Natural killer cell (primary cell): ENCODE data around the gene ACER3. TPM values are rescaled to one million over a fixed set of nuclear protein-coding genes. Genes with fewer than 3 reads are reported as not detected.
"Not testable (repeated sequence)": the region's sequence is repeated elsewhere in the genome, so short reads cannot be mapped to it uniquely, and the experiment has no call there.

ENCODE experiments used
- ATAC-seq, 3 donors: fragments of 150-1000 bp in 2 of 3; fragments of 200-7000 bp in 1 of 3; cut with Tn5 transposase; 1 replicate in 1 of 3; 2 replicates in 2 of 3; pipeline ENCODE4 v1.10.0; 2021; ENCODE audit warnings: mild to moderate bottlenecking in 2 of 3, moderate library complexity in 2 of 3
- DNase-seq, 2 donors: peaks; one replicate each; pipeline versions ENCODE4 v3.0.0 to v3.0.0-alpha.2; 2013 to 2021; ENCODE audit warnings: mixed read lengths in 1 of 2
- H3K27ac ChIP-seq: one replicate; pipeline ENCODE4 v1.5.1; 2013; ENCODE audit warnings: mild to moderate bottlenecking, low read length
- H3K27me3 ChIP-seq: one replicate; pipeline ENCODE4 v1.6.1; 2013; ENCODE audit warnings: low read length; ENCODE audit not compliant: control insufficient read depth, insufficient read depth
- H3K36me3 ChIP-seq: one replicate; pipeline ENCODE4 v1.6.1; 2013; ENCODE audit warnings: low read length; ENCODE audit not compliant: control insufficient read depth, insufficient read depth
- H3K4me1 ChIP-seq: one replicate; pipeline ENCODE4 v1.6.1; 2013; ENCODE audit warnings: low read length; ENCODE audit not compliant: control insufficient read depth, insufficient read depth
- H3K4me3 ChIP-seq: one replicate; pipeline ENCODE4 v1.5.1; 2013; ENCODE audit warnings: low read length
- H3K9me3 ChIP-seq: one replicate; pipeline ENCODE4 v1.6.1; 2013; ENCODE audit warnings: low read length; ENCODE audit not compliant: control insufficient read depth, insufficient read depth
- H3K27ac Mint-ChIP-seq, 2 donors: one replicate each; pipeline ENCODE4 v1.8.0; 2022; ENCODE audit warnings: mild to moderate bottlenecking in 2 of 2, mixed read lengths in 2 of 2, moderate library complexity in 1 of 2
- H3K27me3 Mint-ChIP-seq, 2 donors: one replicate each; pipeline ENCODE4 v1.8.0; 2022; ENCODE audit warnings: low read depth in 2 of 2, mixed read lengths in 2 of 2
- H3K36me3 Mint-ChIP-seq: one replicate; pipeline ENCODE4 v1.8.0; 2022; ENCODE audit warnings: mixed read lengths
- H3K4me1 Mint-ChIP-seq, 2 donors: one replicate each; pipeline ENCODE4 v1.8.0; 2022; ENCODE audit warnings: mixed read lengths in 2 of 2
- H3K4me3 Mint-ChIP-seq: one replicate; pipeline ENCODE4 v1.8.0; 2022; ENCODE audit warnings: mild to moderate bottlenecking, moderate library complexity, mixed read lengths
- H3K9me3 Mint-ChIP-seq, 2 donors: one replicate each; pipeline ENCODE4 v1.8.0; 2022; ENCODE audit warnings: mixed read lengths in 2 of 2
- CTCF ChIP-seq: fragments of 200-600 bp; IDR thresholded peaks from one replicate; pipeline ENCODE4 v1.8.0; 2022; ENCODE audit warnings: antibody characterized with exemption
- WGBS: methylation state at CpG from one replicate; pipeline ENCODE4 v1.1.7; 2013; ENCODE audit warnings: missing lambda C conversion rate; ENCODE audit not compliant: insufficient coverage; 5-methylcytosine and 5-hydroxymethylcytosine counted together
- intact Hi-C: fragments of 100-400 bp; cut with micrococcal nuclease; formaldehyde crosslinking; loops from one replicate; pipeline ENCODE4 v1.14.2; 2022
- total RNA-seq, 4 donors: library from RNA; stranded (reverse); fragments of 120-200 nt in 1 of 4; gene quantifications; one replicate each; pipeline versions ENCODE4 v1.2.3 to v1.2.4, GENCODE V29; 2013 to 2022

Gene ACER3
- total RNA-seq, 3 donors from 2014 or later (not counting 1 experiment from before 2014, with no cell fraction given), result 12.1 to 14.8 (median 13.6) TPM

- DNase-seq (no peak), ATAC-seq (no peak)
- Mint-ChIP-seq H3K4me3 (no peak overlapping the region), H3K27ac (no peak overlapping the region), H3K27me3 (peaks cover 6 to 12% of the 10 kb centered on the region in 2 donors), H3K4me1 (peaks cover 0 to 5% of the 10 kb centered on the region in 2 donors), H3K9me3 (no peaks in the 10 kb centered on the region), H3K36me3 (no peaks in the 10 kb centered on the region)
- TF ChIP-seq CTCF, result no peak
- intact Hi-C loops, result no loop called here
- H3K27me3 ChIP-seq, result no peaks in the 10 kb centered on the region
- no peak overlapping the region for H3K27ac ChIP-seq
- H3K9me3 ChIP-seq, result no peaks in the 10 kb centered on the region
- H3K36me3 ChIP-seq, result no peaks in the 10 kb centered on the region
- no peak overlapping the region for H3K4me3 ChIP-seq
- WGBS, result 77% methylated on average over 9 of the region's 9 CpGs
- peaks cover 6% of the 10 kb centered on the region for H3K4me1 ChIP-seq
Observed at GRCh38 chr11:76824083-76824939, 36.4 kb upstream of the ACER3 start.

GRCh38 chr11:76824980-76825725, 35.6 kb upstream of the ACER3 start:
- no peak for ATAC-seq
- no peak for TF ChIP-seq CTCF
- intact Hi-C loops, result no loop called here
- H3K36me3 Mint-ChIP-seq, result no peaks in the 10 kb centered on the region
- H3K36me3 ChIP-seq, result no peaks in the 10 kb centered on the region
- 79% methylated on average over 4 of the region's 5 CpGs for WGBS
- peaks cover 6% of the 10 kb centered on the region for H3K4me1 ChIP-seq
- H3K27me3 Mint-ChIP-seq, result peaks cover 8% of the 10 kb centered on the region in 2 donors
- DNase-seq, result no peak
- H3K9me3 ChIP-seq, result no peaks in the 10 kb centered on the region
- no peak overlapping the region for H3K27ac ChIP-seq
- H3K4me3 Mint-ChIP-seq, result no peak overlapping the region
- H3K27me3 ChIP-seq, result no peaks in the 10 kb centered on the region
- no peak overlapping the region for H3K27ac Mint-ChIP-seq
- no peak overlapping the region for H3K4me3 ChIP-seq
- peaks cover 0 to 5% of the 10 kb centered on the region in 2 donors for H3K4me1 Mint-ChIP-seq
- no peaks in the 10 kb centered on the region for H3K9me3 Mint-ChIP-seq

GRCh38 chr11:76825726-76826396, 34.9 kb upstream of the ACER3 start:
- Mint-ChIP-seq H3K4me1 (peaks cover 0 to 5% of the 10 kb centered on the region in 2 donors), H3K27ac (no peak overlapping the region), H3K9me3 (no peaks in the 10 kb centered on the region), H3K36me3 (no peaks in the 10 kb centered on the region), H3K27me3 (peaks cover 8% of the 10 kb centered on the region in 2 donors), H3K4me3 (no peak overlapping the region)
- Histone ChIP-seq H3K27ac (no peak overlapping the region), H3K4me3 (no peak overlapping the region), H3K27me3 (no peaks in the 10 kb centered on the region), H3K36me3 (no peaks in the 10 kb centered on the region), H3K4me1 (peaks cover 6% of the 10 kb centered on the region), H3K9me3 (no peaks in the 10 kb centered on the region)
- no peak for TF ChIP-seq CTCF
- no peak for DNase-seq
- WGBS, result 100% methylated on average over 1 of the region's 1 CpG
- ATAC-seq, result no peak
- intact Hi-C loops, result no loop called here

GRCh38 chr11:76826508-76826907, 34.2 kb upstream of the ACER3 start:
- H3K27me3 Mint-ChIP-seq, H3K36me3 Mint-ChIP-seq, H3K36me3 ChIP-seq, ATAC-seq, H3K4me3 Mint-ChIP-seq, H3K4me1 Mint-ChIP-seq, DNase-seq, intact Hi-C loops, H3K4me1 ChIP-seq, H3K9me3 Mint-ChIP-seq, H3K4me3 ChIP-seq, H3K27ac ChIP-seq, H3K27ac Mint-ChIP-seq, H3K9me3 ChIP-seq, H3K27me3 ChIP-seq: not testable (repeated sequence)
- no CpG with 5 or more reads among the region's 3 CpGs for WGBS

GRCh38 chr11:76827005-76827404, 33.7 kb upstream of the ACER3 start:
- H3K36me3 Mint-ChIP-seq, DNase-seq, H3K9me3 ChIP-seq, intact Hi-C loops, H3K27ac Mint-ChIP-seq, H3K4me1 ChIP-seq, H3K27me3 Mint-ChIP-seq, ATAC-seq, H3K27me3 ChIP-seq, H3K9me3 Mint-ChIP-seq, H3K4me3 Mint-ChIP-seq, H3K27ac ChIP-seq, H3K4me3 ChIP-seq, H3K36me3 ChIP-seq, H3K4me1 Mint-ChIP-seq: not testable (repeated sequence)
